ENCODE results near the gene SND1.

SND1 gene

DNA sequence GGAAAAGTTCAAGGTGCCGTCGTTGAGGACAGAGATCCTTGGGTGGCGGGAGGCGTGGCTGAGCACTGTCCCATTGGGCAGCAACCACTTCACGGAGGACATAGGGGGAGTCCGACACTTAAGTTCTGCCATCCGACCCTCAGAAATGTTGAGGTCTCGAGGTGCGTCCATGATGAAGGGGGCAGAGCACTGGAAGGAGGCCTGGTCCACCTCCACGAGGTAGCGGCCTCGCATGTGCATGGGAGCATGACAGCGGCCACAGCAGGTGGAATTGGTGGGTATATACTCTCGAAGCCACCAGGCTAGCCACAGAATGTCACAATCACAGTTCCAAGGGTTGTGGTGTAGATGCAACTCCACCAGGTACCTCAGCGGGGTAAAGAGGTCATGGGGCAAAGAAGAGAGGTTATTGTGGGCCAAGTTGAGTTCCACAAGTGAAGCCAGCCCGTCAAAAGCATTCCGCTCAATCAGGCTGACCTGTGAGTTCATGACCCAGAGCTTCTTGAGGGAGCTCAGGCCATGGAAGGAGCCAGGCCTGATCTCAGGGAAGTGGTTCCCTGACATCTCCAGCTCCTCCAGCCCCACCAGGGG is 377.5 kb downstream of the SND1 start:
- in situ Hi-C loops (cut with HindIII; ENCODE audit: low sequenced_read_pairs): no loop called here

DNA sequence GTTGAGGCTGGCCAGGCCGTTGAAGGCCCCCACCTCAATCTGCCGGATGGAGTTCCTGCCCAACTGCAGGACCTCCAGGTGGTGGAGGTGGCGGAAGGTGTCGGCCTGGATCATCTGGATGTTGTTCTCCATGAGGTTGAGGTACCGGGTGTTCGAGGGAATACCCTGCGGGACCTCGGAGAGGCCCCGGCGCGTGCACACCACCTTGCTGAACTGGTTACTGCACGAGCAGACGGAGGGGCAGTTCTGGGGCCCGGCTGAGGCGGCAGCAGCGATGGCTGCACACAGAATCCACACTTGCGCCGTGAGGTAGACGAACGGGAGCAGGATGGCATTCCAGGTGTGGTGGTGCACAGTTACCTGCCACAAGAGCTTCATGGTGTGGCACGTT is 378.3 kb downstream of the SND1 start:
- in situ Hi-C loops (cut with HindIII; ENCODE audit: low sequenced_read_pairs): no loop called here

DNA sequence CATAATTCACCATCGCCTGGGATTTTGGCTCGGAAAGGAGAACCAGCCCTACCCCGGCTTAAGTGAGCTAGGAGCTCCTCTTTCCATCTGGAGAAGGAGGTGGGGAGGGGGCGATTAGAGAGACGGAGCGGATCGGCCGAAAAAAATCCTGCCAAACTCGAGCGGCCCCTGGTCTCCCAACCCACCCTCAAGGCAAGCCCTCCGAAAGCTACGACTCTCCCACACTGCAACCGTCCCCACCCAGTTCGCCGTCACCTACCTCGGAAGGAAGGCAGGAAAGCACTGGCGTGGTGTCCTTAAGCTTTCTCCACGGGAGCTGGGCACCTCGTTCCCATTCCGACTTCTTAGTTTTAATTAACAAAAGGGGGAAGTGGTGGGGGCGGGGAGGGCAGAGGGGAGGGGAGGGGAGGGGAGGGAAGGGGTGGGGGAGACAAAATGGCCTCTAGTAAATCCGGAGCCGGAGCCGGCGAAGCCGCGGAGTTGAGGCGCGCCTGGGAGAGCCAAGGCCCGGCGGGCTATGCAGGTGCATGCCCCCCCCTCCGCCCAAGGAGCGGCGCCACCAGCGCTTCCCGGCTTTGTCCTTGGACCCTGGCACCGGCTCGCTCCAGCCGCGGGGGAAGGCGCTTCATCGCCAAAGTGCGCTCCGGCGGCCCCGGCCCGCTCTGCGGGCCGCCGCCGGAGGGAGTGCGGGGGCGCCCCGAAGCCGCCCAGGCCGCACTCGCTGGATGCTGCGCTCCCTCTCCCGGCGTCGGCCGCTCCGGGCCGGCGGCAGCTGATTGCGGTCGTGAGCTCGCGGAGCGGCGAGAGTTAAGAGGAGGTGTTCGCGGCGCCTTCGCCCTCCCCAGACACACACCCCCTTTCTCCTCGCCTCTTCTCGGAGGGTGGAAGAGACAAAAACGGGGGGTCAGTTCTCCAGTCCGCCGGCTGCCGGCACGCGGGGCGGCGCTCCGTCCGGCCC is 378.9 kb downstream of the SND1 start, which contains the start of gene LRRC4:
TSS of gene LRRC4 (minus strand) at position 784 of the 958 bp plus-strand sequence. CDS start 797 bp downstream, outside the sequence.
- in situ Hi-C loops (cut with HindIII; ENCODE audit: low sequenced_read_pairs): no loop called here

DNA sequence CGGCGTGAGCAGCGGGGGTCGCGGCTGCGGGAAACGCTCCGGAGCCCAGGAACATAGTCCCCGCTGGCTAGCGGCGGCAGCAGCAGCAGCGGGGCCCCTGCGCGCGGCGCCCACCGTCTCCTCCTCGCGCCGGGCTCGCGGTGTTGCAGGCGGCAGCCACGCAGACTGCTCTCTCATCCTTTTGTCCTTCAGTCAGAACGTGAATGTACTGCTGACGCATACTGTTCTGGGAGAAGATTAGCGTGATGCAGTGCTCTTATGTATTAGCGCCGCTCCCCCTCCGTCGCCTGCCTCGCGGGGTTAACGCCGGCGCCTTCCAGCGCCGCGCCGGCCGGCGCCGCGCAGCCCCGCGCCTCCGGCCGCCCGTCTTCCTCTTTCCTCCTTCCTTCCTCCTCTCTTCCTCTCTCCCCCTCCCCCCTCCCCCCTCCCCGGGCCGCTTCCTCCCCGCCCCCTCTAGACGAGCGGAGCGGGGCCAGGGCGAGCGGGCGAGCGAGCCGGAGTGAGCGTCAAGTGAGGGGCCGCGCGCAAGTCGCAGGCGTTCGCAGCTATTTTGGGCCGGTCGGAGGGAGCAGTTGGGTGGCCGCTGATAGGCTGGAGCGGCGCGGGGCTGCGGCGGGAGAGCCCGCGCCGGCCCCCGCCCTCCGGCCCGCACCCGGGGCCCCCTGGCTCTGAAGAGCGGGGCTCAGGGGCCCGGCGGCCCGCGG is 380.1 kb downstream of the SND1 start:
- in situ Hi-C loops (cut with HindIII; ENCODE audit: low sequenced_read_pairs): no loop called here

DNA sequence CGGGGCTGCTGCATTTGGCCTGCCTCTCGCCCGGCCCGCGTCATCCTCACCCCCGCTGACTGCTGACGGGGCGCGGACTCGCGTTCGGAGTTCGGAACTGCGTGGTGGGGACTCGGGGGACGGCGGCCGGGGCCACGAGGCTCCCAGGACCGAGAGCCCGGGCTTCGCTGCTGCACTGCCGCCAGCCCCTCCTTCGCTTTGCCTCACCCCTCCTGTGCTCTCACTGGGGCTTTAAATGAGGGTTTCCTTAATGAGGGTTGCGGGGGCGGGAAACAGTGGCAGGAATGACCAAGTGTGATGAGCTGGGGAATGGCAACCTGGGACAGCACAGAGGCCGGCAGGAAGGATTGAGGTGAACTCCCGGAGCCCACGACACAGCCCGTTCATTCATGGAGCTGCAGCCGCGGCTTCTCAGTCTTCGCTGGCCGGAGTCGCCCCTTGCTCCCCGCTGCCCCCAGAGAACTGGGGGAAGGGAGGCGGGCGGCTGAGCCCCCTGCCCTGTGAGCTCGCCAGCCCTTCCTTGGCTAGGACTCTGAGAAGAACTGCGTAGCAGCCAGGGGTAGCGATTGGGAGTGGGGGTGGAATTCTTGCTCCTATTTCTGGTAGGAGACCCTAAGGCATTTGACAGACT is 380.7 kb downstream of the SND1 start:
- in situ Hi-C loops (cut with HindIII; ENCODE audit: low sequenced_read_pairs): no loop called here

DNA sequence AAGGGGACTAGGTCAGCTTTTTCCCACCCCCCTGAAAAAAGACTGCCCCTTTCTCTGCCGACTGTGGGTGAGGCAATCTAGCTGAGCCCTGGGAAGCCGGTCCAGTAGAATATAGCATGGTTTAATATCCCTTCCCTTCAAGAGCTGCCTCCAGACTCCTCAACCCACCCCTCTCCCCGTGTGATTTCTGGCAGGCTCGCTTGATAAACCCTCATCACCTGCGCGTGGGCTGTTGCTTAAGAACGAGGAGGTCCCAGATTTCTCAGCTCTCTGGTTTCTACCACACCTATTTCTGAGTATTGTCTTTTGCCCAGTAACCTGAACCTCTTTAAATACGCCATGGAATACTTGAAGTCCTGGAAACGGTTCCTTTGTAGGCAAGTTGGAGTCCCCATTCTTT is 381.3 kb downstream of the SND1 start:
- in situ Hi-C loops (cut with HindIII; ENCODE audit: low sequenced_read_pairs): no loop called here

- in situ Hi-C loops (cut with HindIII; ENCODE audit: low sequenced_read_pairs): no loop called here
These were observed 382.8 kb downstream of the SND1 start for GRCh38 chr7:128034825-128035224.

DNA sequence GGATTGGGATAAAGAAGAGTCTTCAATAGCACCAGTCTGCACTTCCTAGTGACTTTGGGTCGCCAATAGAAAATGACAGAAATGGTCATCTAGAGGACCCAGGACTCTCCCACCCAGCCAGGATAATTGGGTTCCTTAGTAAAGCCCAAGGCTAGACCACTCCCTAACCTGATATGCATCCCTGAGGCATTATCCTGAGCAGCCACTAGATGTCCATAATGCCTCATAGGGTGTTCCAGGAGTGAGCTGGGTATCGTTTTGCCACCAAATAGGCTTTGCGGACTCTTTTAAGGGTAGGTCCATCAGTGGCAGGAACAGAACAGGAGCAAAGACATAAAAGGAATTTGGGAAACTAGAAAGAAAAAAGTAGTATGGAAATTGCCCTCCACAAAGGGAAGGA is 383.7 kb downstream of the SND1 start:
- in situ Hi-C loops (cut with HindIII; ENCODE audit: low sequenced_read_pairs): no loop called here

DNA sequence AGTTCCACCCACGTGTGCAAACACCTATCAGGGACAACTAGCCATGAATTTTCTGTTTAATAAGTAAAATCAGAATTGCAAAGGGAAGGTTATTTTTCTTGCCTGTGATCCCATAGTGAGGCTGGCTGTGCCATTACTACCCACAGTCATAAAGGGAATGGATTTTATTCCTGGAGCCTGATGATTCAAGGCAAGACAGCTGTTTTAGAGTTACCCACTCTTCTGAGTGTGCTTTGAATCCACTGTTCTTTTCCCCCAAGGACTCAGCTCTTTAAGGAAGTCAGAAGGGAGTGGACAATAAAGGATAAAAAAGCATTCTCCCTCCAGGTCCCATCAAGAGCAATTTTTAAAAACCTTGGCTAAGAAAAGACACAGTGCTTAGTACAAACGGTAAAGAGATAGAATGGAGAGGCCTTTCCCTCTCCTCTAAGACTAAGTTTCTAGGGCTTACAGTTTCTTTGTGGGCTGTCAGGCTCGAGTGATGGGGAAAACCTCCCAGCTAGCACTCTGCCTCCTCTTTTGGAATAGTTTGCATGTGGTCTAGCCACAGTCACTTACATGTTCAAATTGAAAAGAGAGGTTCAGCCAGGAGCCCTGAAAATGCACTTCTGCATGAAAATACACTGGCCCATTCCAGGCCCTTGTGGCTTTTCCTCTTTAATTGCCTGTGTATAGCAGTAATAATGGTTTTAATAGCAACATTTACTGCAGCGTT is 384.4 kb downstream of the SND1 start:
- in situ Hi-C loops (cut with HindIII; ENCODE audit: low sequenced_read_pairs): no loop called here

DNA sequence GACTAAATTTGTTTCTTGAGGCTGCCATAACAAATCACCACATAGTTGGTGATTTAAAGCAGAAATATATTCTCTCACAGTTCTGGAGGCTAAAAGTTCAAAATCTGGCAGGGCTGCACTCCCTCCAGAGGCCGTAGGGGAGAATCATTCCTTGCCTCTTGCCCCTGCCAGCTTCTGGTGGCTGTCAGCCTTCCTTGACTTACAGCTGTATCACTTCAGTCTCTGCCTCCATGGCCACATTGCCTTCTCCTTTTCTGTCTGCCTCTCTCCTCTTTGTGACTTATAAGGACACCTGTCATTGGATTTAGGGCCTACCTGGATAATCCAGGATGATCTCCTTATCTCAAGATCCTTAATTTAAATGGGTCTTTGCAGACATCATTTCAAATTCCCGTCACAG is 385.1 kb downstream of the SND1 start:
- in situ Hi-C loops (cut with HindIII; ENCODE audit: low sequenced_read_pairs): no loop called here

- in situ Hi-C loops (cut with HindIII; ENCODE audit: low sequenced_read_pairs): no loop called here
These were observed 386.1 kb downstream of the SND1 start for GRCh38 chr7:128037880-128038619.

- in situ Hi-C loops (cut with HindIII; ENCODE audit: low sequenced_read_pairs): no loop called here
These were observed 387.6 kb downstream of the SND1 start for GRCh38 chr7:128039544-128039953.

DNA sequence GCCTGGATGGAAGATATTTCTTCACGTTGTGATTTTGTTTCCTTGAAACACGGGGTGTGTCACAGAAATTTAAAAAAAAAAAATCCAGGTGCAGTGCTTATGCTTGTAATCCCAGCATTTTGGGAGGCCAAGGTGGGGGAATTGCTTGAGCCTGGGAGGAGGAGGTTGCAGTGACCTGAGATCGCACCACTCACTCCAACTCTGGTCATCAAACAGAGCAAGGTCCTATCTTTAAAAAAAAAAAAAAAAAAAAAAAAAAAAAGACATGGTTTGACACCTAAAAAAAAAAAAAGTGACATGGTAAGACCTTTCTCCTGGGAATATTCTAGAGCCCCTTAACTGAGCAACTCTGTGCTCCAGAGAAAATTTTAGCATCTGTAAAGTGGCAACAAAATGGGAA is 388.2 kb downstream of the SND1 start:
- in situ Hi-C loops (cut with HindIII; ENCODE audit: low sequenced_read_pairs): no loop called here

GRCh38 chr7:128041203-128041602 is 389.2 kb downstream of the SND1 start:
- in situ Hi-C loops (cut with HindIII; ENCODE audit: low sequenced_read_pairs): no loop called here

DNA sequence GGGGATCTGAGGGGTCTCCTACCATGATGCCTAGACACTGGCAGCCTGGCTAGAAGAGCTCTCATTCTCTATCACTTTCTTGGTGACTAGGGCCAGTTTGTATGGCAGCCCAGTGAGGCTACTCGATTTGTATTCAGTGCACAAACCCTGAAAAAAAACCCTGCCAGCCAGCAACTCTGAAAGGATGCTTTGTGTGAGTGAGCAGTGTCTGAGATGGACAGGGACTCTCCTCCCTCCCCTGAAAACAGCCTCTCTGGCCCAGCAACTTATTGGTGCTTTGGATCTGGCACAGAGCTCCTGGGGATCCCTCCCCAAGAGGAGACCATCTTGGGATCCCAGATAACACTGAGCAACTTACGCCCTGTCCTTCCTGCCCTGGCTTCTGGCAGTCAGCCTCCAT is 390.0 kb downstream of the SND1 start:
- in situ Hi-C loops (cut with HindIII; ENCODE audit: low sequenced_read_pairs): no loop called here

GRCh38 chr7:128044064-128044463 is 392.1 kb downstream of the SND1 start:
- in situ Hi-C loops (cut with HindIII; ENCODE audit: low sequenced_read_pairs): no loop called here

- in situ Hi-C loops (cut with HindIII; ENCODE audit: low sequenced_read_pairs): loop anchor here (5.0 kb wide), 1 partner anchor 62 kb away; no protein-coding TSS in a partner anchor
These were observed 393.2 kb downstream of the SND1 start for GRCh38 chr7:128045158-128045557.

GRCh38 chr7:128045766-128046165 is 393.8 kb downstream of the SND1 start:
- in situ Hi-C loops (cut with HindIII; ENCODE audit: low sequenced_read_pairs): loop anchor here (5.0 kb wide), 1 partner anchor 62 kb away; no protein-coding TSS in a partner anchor

DNA sequence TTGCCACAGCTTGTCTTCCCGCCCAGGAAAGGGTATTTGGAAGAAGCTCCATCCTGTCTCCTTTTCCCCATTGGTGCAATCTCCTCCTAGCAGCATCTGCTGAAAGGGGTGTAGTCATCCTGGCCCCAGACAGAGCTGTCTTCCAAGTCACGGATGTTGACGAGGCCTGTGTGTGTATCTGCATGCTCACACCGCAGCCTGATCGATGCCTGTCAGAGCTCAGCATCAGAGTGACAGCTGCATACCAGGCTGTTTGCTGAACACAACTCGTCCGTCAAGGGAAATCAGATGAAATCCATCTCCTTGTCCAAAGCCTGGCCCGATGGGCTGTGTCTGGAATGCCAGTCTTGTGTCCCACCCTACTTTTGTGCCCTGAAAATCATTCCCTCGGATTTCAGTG is 400.4 kb downstream of the SND1 start:
- in situ Hi-C loops (cut with HindIII; ENCODE audit: low sequenced_read_pairs): no loop called here

DNA sequence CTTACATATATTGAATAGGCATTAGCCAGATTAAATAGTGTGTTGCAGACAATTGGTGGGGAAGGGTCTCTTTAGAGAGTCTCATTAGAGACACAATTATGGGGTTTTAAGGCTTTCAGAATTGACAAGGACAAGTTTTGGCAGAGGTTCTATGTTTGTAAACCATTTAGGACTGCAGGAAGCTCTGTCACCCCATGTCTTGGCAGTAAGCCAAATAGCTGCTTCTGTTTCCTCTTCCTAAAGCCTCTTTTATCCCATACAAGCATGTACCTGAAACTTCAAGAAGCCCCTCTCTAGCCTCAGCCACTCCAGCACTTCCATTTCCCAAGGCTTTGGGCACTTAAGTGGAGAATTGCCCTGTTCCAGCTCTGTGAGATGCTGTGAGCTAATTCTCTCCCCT is 401.0 kb downstream of the SND1 start:
- in situ Hi-C loops (cut with HindIII; ENCODE audit: low sequenced_read_pairs): no loop called here

Measured in endothelial cell of hepatic sinusoid (primary cell).